SK-N-MC (cell line): ENCODE results near the gene TDRD1.

ENCODE experiments used
- EZH2 ChIP-seq: fragments of 200-600 bp; sonication (generic); IDR thresholded peaks from one replicate; pipeline ENCODE4 v1.6.1; 2017; ENCODE audit warnings: antibody characterized with exemption
- POLR2AphosphoS5 ChIP-seq: IDR thresholded peaks from 2 replicates; pipeline ENCODE4 v1.6.1; 2012; ENCODE audit warnings: mild to moderate bottlenecking, low read depth, low read length, borderline replicate concordance

DNA sequence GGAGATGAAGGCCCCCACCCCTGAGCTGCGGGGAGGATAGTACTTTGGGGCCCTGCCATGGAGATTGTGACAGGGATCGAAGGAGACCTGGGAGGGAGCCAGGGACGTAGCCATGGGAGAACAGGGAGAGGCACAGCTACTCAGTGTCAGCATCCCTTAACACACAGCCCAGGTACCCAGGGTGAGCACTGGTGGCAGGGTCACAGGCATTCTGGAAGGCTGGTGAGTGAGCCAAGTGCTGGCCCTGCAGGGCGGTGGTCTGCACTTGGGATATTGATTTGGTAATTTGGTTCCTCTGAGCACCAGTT, 99.7 kb downstream of the TDRD1 start:
- TF ChIP-seq EZH2 (no peak), POLR2AphosphoS5 (no peak)
